Measurements from ENCODE around the gene DUSP7. TPM values are rescaled to one million over a fixed set of nuclear protein-coding genes. Genes with fewer than 3 reads are reported as not detected.

DUSP7 gene
- total and polyA plus RNA-seq, 10 donors = 5.4 to 68.6 (median 36.2) TPM

- no peaks in the 10 kb centered on the region for H3K9me3 ChIP-seq
- intact Hi-C loops (cut with DNase I; ENCODE audit: low total_unique reads) = loop anchor here (10.0 kb wide), 2 partner anchors 50 to 70 kb away; no protein-coding TSS in a partner anchor
- TF ChIP-seq POLR2A (IDR thresholded peaks at IDR 0.05) = no peak
- peak in 1 of 11 experiments; percentile 16 for TF ChIP-seq CTCF (IDR thresholded peaks at IDR 0.05 in 8 of 11, conservative IDR thresholded peaks at IDR 0.05 in 3 of 11)
- peaks cover 50 to 80% (median 72%) of the 10 kb centered on the region in 6 donors for H3K4me1 ChIP-seq
- H3K36me3 ChIP-seq = peaks cover 2 to 43% (median 16%) of the 10 kb centered on the region in 6 donors
- 0 to 5% (median 2%) methylated on average over 8 to 26 of the region's 26 CpGs for WGBS, 5 donors
- peak; percentile 84 for DNase-seq
- peak overlapping the region; percentile 79 to 95 (median 90) for H3K27ac ChIP-seq
- H3K27me3 ChIP-seq (replicated peaks in 1 of 7) = no peaks in the 10 kb centered on the region
- H3K4me3 ChIP-seq = peak overlapping the region; percentile 76 to 94 (median 90)
Measured at GRCh38 chr3:52054661-52055511, 1.5 kb downstream of the DUSP7 start.

GRCh38 chr3:52053307-52054304 is 2.8 kb downstream of the DUSP7 start:
- Histone ChIP-seq H3K27ac (peak overlapping the region; percentile 82 to 95 (median 90)), H3K27me3 (replicated peaks in 1 of 7) (no peaks in the 10 kb centered on the region), H3K36me3 (peaks cover 3 to 56% (median 27%) of the 10 kb centered on the region in 6 donors), H3K4me3 (peak overlapping the region in 7 of 8 donors; percentile 6 to 94 (median 89)), H3K4me1 (peaks cover 60 to 91% (median 82%) of the 10 kb centered on the region in 6 donors), H3K9me3 (no peaks in the 10 kb centered on the region)
- peak; percentile 84 for DNase-seq
- intact Hi-C loops (cut with DNase I; ENCODE audit: low total_unique reads) = loop anchor here (10.0 kb wide), 2 partner anchors 49 to 71 kb away; no protein-coding TSS in a partner anchor
- WGBS, 5 donors = 64 to 69% (median 66%) methylated on average over 21 to 31 of the region's 31 CpGs
- TF ChIP-seq CTCF (IDR thresholded peaks at IDR 0.05 in 8 of 11, conservative IDR thresholded peaks at IDR 0.05 in 3 of 11) = peak in 4 of 11 experiments; percentile 8 to 38 (median 10)
- no peak for TF ChIP-seq POLR2A (IDR thresholded peaks at IDR 0.05)
- no peak for TF ChIP-seq POLR2AphosphoS5 (IDR thresholded peaks at IDR 0.05)

DNA sequence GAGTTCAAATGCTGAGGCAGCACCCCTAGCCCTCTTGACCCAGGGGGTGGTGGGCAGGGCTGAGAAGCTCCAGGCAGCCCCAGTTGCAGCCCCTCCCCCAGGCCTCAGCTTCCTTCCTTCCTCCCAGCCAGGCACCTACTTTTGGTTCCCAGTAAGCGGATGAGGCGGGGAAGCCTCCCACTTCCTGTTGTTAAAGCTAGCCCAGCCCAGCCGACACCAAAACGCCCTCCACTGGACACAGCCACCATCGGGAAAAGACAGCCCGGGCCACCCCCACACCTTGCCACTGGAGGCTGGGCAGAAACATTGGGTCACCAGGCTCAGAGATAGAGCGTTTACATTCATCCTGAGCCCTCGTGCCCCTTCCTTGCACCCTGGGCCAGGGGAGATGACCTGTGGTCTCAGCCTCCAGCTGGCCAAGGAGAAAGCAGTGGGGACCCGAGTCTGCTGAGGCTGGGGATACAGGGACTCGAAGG is 3.5 kb downstream of the DUSP7 start:
- DNase-seq = peak; percentile 94
- TF ChIP-seq POLR2AphosphoS5 (IDR thresholded peaks at IDR 0.05) = peak; percentile 75 to 85 (median 78)
- TF ChIP-seq CTCF (IDR thresholded peaks at IDR 0.05 in 8 of 11, conservative IDR thresholded peaks at IDR 0.05 in 3 of 11) = peak; percentile 17 to 69 (median 46)
- TF ChIP-seq POLR2A (IDR thresholded peaks at IDR 0.05) = no peak
- Histone ChIP-seq H3K9me3 (no peaks in the 10 kb centered on the region), H3K4me1 (peaks cover 61 to 92% (median 87%) of the 10 kb centered on the region in 6 donors), H3K4me3 (peak overlapping the region in 7 of 8 donors; percentile 6 to 94 (median 89)), H3K36me3 (peaks cover 3 to 64% (median 29%) of the 10 kb centered on the region in 6 donors), H3K27ac (peak overlapping the region; percentile 82 to 95 (median 90)), H3K27me3 (replicated peaks in 1 of 7) (no peaks in the 10 kb centered on the region)
- intact Hi-C loops (cut with DNase I; ENCODE audit: low total_unique reads) = loop anchor here (10.0 kb wide), 2 partner anchors 48 to 72 kb away; no protein-coding TSS in a partner anchor
- 0 to 5% (median 3%) methylated on average over 3 to 10 of the region's 10 CpGs for WGBS, 5 donors

Measured in spleen (tissue), 11 donors.